ENCODE data around the gene ARL17A.
"Not testable (repeated sequence)": the region's sequence is repeated elsewhere in the genome, so short reads cannot be mapped to it uniquely, and the experiment has no call there.

Gene ARL17A

DNA sequence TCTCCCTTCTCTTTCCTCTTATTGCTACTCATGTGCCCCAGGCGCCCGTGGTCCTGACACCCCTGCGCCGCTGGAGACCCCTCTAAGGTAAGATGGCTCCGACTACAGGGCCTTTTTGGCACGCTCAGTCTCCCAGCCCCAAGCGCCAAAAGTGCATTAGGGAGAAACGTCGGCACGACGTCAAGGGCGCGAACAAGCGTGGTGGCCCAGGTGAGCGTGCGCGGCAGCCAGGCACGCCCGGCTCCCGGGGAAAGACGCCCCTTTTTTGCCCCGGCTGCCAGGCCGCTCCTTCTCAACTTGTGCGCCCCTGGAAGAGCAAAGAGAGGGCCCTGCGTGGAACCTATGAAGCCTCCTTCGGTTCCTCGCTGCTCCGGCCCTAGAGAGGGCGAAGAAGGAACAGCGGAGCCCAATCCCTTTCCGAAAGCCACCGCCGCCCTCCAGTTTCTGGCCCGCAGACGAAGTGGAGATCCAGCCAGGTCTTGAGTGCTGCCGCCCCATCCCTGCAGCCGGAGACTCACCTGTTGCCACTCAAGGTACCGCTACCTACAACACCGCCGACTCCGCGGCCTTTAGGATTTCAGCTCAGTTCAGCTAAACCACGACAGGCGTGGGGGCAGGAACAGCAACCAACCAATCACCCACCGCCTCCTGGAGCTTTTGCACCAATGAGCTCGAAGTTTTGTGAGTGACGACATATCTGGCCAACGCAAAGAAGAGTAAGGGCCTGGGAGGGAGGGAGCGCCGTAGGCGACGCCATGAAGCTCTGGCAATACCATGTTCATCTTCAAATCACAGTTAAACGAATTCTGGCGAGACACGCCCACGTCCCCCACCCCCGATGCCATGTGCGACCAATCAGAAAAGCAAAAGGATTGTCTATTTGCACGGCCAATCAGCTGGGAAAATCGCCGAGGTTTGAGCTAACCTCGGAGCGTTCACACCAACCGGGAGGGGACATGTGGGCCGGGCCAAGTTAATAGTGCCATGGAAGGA lies at the start of gene ARL17A:
TSS of gene ARL17A (minus strand) at position 609 of the 993 bp plus-strand sequence. CDS start 3,369 bp downstream, outside the sequence.
- DNase-seq (ENCODE audit: low spot score), result not testable (repeated sequence)

DNA sequence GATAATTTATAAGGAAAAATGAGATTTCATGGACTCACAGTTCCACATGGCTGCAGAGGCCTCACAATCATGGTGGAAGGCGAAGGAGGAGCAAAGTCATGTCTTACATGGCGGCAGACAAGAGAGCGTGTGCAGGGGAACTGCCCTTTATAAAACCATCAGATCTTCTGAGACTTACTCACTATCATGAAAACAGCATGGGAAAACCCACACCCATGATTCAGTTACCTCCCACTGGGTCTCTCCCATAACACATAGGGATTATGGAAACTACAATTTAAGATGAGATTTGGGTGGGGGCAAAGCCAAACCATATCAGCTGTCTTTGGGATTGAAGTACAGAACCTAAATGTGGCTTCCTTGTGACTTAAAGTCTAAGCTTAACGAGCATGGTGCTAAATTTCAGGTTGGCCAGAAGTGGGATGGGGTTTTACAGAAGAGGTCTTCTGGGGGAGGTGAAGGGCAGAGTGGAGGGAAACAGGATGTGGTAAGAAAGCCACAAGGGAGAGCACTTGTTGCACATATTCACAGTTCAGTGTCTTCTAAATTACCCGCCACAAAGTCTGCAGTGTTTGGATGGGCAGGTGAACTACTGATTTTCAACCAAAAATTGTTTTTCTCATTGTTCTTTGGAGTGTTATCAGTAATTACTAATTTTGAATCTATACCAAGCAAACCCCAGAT lies 49.4 kb upstream of the ARL17A start:
- DNase-seq (ENCODE audit: low spot score), result not testable (repeated sequence)

DNA sequence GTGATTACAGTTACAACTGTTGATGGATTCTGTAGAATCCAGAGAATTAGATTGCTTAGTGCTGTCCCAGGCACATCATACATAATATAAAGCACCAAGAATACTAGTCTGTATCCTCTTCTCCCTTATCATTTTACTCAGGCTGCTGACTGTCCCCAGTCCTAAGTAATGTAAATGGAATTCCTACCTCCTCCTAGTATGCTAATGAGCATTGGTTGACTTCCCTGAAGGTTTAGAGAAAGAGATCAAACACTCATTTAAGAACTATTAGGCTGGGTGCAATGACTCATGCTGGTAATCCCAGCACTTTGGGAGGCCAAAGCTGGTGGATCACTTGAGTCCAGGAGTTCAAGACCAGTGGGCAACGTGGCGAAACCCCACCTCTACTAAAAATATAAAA lies 48.0 kb upstream of the ARL17A start:
- DNase-seq (ENCODE audit: low spot score), result not testable (repeated sequence)

DNA sequence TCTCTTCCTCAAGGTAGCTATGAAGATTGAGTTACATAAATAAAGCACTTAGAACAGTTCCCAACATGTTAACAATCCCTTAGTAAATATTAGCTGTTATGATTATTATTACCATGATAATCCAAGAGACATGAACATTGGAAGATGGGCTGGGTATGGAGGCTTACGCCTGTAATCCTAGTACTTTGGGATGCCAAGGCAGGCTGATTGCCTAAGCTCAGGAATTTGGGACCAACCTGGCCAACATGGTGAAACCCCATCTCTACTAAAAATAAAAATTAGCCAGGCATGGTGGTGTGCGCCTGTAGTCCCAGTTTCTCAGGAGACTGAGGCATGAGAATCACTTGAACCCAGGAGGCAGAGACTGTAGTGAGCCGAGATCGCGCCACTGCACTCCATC lies 45.2 kb upstream of the ARL17A start:
- not testable (repeated sequence) for DNase-seq (ENCODE audit: low spot score)

DNA sequence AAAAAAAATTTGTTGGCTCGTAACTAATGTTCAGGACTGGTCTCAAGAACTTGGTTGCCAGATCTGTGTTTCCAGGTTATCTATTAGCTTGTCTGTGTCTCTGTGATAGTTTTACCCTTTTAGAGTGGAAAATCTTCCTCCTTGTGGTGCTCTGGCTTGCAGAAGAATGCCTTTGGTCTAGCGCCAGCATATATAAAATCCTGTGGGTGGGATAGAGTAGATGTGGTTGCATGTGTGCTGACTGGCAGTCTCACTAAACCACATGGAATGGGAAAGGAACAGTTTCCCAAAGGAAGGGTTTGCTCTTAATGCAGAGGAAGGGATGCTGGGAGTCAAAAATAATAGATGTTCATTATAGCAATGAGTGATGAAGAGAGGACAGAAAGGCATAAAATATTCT lies 44.3 kb upstream of the ARL17A start:
- DNase-seq (ENCODE audit: low spot score), result not testable (repeated sequence)

DNA sequence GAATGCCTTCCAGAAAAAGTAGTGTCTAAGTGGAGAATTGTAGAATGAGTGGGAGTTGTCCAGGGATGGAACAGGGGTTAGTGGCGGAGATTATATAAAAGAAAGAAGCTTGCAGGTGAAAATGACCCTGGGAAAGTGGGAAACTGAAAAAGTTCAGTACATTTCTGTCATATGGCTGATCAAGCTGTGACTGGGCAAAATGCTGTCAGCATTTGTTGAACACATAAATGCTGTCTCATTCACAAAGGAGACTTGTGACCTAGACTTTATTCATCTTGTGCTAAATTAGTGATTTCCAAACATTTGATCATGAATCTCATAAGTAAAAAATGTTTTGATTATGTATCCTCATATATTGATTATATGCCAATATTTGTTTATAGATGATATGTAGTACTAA lies 39.5 kb upstream of the ARL17A start:
- not testable (repeated sequence) for DNase-seq (ENCODE audit: low spot score)

DNA sequence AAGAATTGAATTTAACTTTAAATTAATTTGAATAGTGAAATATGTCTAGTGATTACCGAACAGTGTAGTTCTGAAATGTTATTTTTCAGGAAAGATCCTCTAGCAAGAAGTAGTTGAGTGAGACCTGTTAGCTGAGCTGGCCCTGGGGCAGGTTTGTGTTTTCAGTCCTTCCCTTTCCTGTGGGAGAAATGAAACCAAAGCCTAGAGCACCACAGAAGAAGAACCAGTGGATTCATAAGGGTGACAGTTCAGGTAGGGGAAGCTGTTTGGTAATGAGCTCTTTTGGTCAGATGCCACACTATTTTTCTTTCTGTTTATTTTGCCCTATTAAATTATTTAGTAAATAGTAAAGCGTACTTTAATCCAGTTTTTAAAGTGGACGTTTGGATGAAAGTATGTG lies 37.6 kb upstream of the ARL17A start:
- not testable (repeated sequence) for DNase-seq (ENCODE audit: low spot score)

DNA sequence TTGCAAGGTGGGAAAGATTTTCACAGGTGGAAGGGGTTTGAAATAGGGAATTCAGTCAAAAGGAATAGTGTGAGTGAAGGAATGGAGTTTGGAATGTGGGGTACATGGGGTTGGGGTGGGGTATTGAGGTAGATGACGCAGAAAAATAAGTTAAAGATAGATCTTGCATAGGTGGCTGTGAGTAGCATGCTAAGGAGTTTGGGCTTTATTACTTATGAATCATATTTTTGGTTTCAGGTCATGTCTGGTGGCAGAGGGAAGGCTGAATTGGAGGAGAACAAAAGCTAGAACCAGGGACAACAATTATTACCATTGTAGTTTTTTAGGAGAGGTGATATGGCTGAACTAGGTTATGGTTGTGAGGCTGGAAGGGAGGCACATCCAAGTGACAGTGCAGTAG lies 34.4 kb upstream of the ARL17A start:
- DNase-seq (ENCODE audit: low spot score), result not testable (repeated sequence)

DNA sequence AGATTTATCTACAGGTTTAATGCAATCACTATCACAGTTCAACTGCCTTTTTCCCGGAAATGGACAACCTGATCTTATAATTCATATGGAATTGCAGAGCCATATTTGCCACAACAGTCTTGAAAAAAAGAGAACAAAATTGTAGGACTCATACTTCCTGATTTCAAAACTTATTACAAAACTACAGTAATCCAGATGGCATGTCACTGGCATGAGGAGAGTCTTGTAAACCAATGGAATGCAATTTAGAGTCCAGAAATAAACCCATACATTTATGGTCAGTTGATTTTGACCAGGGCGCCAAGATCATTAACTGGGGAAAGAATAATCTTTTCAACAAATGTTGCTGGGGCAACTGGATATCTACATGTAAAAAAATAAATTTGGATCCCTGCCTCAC lies 31.8 kb upstream of the ARL17A start:
- not testable (repeated sequence) for DNase-seq (ENCODE audit: low spot score)

DNA sequence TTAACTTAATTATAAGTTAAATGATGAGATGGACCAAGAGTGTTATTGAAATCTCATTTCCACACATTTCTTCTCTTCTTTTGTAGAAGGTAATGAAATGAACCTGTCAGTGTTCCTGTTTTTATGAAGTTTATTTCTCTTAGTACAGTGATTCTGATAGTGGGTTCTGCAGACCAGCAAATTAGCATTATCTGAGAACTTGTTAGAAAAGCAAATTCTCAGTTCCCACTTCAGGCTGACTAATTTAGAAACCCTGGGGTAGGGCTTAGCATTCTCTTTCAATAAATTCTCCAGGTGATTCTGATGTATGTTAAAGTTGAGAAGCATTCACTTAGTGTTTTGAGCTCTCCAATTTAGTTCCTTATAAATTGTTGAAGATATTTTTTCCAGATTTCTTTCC lies 23.6 kb upstream of the ARL17A start:
- DNase-seq (ENCODE audit: low spot score), result not testable (repeated sequence)

DNA sequence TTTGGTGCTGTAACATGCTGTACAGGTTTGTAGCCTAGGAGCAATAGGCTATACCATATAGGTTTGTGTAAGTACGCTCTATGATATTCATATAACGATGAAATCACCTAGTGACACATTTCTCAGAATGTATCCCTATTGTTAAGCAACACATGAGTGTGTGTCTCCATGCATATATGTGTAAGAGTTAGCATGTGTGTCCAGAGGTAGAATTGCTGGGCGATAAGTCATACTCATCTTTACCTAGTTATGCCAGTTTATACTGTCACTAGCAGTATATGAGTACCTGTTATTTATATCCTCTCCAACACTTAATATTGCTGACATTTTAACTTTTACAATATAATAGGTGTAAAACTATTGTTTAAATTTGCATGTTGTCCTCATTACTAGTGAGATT lies 21.3 kb upstream of the ARL17A start:
- not testable (repeated sequence) for DNase-seq (ENCODE audit: low spot score)

DNA sequence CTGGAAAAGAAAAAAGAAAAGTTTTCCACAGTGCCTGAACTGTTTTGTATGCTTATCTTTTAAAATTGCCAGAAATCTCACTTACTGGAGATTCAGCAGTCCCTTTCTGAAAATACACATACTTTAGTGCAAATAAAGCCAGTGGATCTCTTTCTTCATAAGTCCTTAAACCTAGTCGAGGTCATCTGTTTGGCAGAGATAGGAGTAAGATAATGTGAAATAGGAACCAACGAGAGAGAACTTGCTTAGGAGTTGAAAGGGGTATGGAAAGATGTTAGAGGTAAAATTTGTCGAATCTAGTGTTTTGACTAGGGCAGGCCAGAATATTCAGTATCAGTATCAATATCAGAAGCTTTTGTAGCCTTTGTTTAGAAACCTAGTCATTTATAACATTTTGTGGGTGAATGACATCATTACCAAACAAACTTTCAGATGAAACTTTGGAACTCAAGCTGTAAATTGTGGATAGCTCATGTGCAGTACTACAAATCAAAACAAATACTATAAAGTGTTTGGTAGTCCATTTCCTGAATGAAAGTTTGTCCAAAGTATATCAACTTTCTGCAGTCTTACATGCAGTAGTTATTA lies 18.9 kb upstream of the ARL17A start:
- not testable (repeated sequence) for DNase-seq (ENCODE audit: low spot score)

DNA sequence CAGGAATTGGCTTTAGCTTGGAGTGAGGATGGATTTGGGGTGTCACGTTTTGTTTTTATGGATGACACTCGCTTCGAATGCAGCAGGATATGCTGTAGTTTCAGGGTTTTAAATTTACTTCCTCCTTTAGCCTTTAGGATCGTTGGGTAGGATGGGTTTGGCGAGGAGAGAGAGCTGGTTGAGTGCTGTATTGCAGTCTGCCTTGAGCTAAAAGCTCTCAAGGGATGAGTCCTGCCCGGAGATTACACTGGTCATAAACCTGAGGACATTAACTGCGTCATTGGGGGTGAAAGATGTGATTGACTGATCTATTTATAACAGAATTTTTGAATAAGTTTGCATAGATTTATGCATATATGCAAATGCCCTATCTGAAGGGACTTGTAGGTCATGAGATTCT lies 11.8 kb upstream of the ARL17A start:
- not testable (repeated sequence) for DNase-seq (ENCODE audit: low spot score)

DNA sequence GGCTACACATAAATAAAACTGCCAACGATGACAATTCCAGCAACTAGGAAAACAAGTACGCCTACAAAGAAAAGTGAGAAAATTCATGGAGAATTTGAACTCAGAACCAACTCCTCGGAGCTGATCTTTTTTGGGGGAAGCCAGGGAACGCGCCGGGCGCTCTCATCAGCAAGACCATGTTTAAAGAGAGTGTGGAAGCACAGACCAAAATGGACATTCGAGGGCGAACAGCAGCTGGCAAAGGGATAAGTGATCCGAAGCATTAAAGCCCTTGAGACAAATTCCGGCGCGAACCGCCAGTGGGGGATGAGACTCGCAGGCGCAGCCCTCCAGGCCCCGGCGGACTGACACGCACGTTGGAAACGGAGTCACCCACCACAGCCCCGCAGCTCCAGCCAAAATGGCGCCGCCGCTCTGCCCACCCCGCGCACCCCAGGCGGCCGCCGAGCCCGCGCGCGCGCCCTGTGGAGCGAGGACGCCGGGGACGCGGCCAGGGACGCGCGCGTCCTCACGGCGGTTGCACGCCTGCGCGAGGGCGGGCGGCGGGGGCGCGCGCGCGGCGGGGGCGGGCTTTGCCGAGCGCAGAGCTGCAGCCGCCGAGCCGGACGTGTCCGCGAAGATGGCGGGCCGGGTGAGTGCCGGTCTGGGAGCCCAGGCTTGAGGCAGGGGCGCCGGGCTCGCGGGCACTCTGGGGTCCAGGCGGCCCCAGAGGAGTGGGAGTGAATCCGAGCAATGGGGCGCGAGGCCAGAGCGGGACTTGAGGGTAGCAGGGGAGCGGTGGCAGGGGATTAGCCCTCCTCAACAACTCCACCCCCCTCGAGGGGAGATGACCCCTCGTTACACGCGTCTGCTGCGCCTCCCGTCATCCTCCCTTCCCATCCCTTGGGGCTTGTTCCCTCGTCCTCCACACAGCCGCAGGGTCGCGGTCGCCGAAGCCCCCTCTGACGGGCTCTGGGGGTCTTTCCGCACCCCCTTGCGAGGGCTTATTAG lies 11.0 kb upstream of the ARL17A start, which contains the start of gene NSF:
TSS of gene NSF (plus strand) at position 513 of the 990 bp plus-strand sequence. CDS start at position 620, 107 bp downstream.
- DNase-seq (ENCODE audit: low spot score), result not testable (repeated sequence)

DNA sequence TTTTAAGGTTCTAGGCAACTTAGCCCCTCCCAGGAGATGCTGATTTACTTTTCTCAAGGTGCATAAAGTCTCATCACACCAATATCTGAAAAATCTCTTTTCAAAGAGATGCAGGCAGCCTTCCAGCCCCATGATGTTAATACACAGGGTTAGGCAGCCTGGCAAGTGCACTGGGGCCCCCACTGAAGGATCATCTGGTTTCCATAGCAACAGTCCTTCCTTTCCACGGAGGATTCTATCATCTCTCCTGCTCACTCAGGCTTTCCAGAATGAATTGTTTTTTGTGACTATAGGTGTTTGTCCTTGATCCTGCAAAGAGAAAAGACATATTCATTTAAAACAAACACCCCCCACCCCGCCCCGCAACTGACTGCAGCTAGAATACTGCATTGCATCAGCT lies 6.0 kb upstream of the ARL17A start:
- DNase-seq (ENCODE audit: low spot score), result not testable (repeated sequence)

DNA sequence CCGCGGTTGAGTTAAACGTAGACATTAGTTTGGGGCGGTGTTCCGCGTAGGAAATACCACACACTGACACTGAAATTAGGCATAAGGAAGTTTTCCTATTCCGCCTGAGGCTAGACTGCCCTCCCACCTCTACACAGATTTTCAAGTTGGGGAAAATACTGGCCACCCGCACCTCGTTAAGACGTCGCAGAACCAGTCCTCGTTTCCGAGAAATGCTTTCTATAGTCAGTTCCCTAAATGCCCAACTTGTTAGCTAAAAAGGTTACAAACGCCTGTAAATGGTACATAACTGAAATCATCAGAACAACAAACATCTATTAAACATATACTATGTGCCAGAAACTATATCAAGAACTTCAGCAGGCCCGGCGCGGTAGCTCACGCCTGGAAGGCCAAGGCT lies 591 bp upstream of the ARL17A start:
- not testable (repeated sequence) for DNase-seq (ENCODE audit: low spot score)

DNA sequence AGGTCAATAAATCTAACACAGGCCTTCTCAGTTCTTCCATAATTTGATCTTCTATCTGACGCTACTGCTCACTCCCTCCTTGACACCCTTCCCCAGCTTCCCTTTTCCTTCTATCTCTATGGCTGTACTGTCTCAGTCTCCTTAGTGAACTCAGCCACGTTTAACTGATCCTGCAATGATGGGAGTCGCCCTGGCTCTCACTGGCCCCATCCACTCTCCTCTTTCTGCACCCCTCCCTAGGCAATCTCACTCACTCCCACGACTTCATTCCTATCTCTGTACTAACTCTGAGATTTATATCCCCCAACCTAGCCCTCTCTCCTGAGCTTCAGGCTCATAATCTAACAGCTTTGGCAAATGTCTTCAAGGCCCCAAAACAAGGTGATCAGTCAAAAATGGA lies 7.7 kb downstream of the ARL17A start:
- not testable (repeated sequence) for DNase-seq (ENCODE audit: low spot score)

DNA sequence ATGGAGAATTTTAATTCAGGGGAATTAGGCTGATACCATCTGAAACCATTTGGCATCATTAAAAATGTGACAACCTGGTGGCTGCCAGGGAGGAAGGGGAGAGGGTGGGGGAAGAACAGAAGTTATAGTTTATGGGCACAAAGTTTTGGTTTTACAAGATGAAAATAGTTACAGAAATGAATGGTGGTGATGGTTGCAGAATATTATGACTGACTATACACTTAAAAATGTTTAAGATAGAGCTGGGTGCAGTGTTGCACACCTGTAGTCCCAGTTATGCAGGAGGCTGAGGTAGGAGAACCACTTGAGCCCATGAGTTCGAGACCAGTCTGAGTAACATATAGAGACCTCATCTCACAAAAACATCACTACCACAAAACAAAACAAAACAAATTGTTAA lies 12.5 kb downstream of the ARL17A start:
- DNase-seq (ENCODE audit: low spot score), result not testable (repeated sequence)

DNA sequence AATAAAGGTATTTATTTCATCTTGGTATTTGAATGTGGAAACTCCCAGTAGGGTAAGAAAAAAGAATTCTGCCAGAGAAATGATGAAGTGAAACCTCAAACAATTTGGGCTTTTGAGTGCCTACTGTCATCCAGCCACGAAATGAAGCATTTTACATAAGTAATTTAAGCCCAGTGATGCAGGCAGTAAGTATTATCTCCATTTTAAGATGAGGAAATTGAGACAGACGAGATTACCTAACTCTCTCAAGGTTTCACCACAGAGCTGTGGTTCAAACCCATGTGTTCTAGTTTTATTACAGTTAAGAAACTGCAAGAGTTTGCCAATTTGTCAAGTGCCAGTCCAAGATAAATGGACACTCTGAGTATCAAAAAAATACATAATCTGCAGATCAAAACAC lies 13.2 kb downstream of the ARL17A start:
- not testable (repeated sequence) for DNase-seq (ENCODE audit: low spot score)

DNA sequence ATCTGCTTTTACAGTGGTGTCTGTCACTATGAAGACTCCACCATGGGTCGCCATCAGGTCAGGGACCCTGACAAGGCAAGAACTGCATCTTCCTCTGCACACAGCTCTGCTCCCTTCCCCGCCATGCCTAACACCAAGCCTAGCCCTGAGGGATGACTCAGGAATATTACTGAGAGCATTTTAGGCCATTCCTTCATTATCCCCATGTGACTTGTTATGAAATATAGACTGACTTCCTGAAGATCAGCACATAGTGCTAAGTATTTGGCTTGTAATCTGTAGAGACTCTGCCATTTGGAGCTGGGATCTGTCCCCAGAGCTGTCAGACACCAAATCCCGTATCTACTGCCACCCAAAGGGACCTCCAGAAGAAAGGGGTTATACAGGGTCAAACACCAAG lies 19.4 kb downstream of the ARL17A start:
- DNase-seq (ENCODE audit: low spot score), result not testable (repeated sequence)

DNA sequence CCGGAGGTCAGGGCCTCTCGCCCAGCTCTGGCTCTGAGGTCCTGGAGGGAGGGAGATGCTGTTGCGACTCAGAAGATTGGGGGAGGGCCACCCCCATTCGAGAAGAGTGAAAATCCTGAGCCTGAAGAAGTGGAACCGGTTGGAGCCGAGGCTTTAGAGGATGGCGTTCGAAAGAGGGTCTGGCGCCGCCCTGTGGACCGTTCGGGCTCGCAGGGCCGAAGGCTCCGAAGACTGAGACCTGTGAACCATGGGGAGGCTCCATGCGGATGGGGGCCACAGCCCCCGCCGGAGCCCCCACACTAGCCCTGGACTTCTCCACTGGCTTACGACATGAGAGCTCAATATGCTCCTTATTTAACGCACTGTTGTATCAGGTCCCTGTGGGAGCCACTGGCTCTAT lies 20.3 kb downstream of the ARL17A start:
- not testable (repeated sequence) for DNase-seq (ENCODE audit: low spot score)
